Activated CD4-positive, CD25-positive, alpha-beta regulatory T cell treated with anti-CD3 and anti-CD28 coated beads, Interleukin-2, amount 50 U/mL, for 72 hours (primary cell): ENCODE data around the gene PHYKPL.

Experiments
- DNase-seq: peaks from one replicate; pipeline ENCODE4 v3.0.0; 2021

PHYKPL gene

GRCh38 chr5:178221853-178222252 lies 10.7 kb downstream of the PHYKPL start:
- no peak for DNase-seq

GRCh38 chr5:178221282-178221681 lies 11.3 kb downstream of the PHYKPL start:
- no peak for DNase-seq

DNA sequence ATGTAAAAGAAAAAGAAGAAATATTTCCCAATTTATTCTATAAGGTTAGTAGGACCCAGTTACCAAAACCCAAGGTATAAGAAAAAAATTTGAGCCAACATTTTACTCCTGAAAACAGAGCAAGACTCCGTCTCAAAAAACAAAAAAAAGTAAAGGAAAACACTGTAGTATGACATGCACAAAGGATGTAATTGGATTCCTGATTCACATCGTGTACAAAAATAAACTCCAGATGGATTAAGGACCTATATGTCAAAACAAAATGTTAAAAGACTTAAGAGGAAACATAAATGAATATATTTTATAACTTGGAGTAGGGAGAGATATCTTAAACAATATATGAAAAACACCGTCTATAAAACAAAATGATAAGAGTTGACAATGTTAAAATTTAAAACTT lies 13.8 kb downstream of the PHYKPL start:
- DNase-seq = no peak

- no peak for DNase-seq
Observed at GRCh38 chr5:178218237-178218776, 14.3 kb downstream of the PHYKPL start.

DNA sequence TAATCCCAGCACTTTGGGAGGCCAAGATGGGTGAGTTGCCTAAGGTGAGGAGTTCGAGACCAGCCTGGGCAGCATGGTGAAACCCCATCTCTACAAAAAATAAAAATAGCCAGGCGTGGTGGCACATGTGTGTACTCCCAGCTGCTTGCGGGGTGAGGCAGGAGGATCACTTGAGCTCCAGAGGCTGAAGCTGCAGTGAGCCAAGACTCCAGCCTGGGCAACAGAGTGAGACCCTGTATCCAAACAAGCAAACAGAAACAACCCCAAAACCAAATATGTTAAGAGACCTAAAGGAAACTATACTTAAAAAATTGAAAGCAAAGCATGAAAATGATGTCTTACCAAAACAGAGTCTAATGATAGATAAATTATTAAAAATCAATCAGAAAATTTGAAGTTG lies 15.8 kb downstream of the PHYKPL start:
- no peak for DNase-seq

GRCh38 chr5:178216088-178216534 lies 16.5 kb downstream of the PHYKPL start:
- no peak for DNase-seq

- no peak for DNase-seq
Observed at GRCh38 chr5:178215280-178216002, 17.2 kb downstream of the PHYKPL start.

GRCh38 chr5:178214160-178214803 lies 18.3 kb downstream of the PHYKPL start:
- DNase-seq = no peak

GRCh38 chr5:178213748-178214151 lies 18.9 kb downstream of the PHYKPL start:
- no peak for DNase-seq

- DNase-seq = no peak
Observed at GRCh38 chr5:178213003-178213461, 19.6 kb downstream of the PHYKPL start.

DNA sequence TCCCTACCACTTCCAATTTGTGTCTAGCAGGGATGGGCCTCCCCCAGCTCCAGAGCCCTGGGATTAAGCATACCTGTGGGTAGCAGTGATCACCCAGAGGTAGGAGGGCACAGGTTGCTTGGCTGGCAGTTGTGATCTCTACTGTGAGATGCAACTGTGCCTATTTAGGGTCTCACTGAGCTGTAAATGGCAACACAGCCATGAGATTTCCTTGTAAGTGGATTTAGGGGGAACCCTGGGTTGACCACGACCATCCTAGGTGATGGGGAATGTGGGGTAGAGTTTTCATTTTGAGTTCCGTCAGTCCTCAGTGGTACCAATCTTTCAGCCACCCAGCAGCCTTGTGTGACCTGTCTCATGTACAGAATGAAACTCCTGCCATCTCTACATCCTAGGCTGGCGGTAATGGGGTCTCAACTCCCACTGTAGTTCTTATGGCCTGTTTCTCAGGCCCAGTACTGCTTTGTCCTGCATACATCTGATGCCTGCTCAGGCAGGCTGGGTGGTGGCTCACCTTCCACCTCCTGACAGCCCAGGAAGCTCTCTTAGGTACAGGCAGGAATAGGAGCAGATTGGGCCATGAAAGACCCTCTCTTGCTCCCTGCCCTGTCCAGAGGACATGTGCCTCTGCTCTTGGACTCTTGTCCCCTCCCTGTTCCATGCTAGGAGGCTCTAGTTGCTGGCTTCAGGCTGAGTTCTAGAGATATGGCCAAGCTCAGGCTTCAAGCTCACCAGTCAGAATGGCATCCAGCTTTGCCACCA lies 20.2 kb downstream of the PHYKPL start:
- DNase-seq = no peak

DNA sequence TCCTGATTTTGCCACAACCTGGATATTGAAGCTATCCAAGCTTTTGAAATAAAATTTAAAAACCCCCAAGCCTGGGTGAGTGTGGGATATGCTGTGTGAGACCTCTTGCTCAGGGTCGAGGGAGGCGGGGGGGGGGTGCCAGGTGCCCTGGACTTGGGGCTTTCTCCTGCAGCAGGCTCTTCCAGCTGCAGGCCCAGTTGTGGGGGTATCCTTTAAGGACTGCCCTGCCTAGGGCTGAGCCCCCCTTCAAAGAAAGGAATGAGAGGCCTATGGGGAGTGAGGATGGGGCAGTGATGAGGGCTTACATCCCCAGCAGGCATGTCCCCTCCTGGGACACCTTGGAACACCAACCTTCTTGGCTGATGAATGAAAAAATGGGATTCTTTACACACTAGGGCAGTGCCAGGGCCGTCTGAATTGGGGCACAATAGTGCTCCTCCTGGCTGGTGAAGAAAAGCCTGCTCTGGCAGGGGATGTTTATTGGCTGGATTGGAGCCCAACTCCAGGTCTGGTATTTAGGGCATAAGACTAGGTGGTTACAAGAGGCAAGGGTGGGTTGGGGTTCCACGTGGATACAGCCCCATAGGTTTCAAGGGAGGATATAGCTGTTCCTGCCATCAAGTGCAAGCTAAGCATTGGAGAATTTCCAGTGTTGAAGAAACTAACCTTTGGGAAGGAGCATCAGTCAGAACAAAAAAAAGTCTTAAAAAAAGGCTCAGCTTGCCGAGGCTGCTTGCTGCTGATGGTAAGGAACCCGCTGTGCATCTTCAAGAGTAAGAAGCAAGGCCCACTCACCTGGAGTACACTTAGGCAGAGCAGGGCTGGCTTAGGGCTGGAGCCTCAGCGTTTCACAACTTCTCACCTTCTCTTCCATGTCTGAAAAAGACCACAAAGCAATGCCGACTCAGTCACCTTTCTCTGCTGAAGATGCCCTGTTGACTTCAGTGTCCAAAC lies 21.2 kb downstream of the PHYKPL start:
- no peak for DNase-seq

- no peak for DNase-seq
Observed at GRCh38 chr5:178210686-178211085, 21.9 kb downstream of the PHYKPL start.

DNA sequence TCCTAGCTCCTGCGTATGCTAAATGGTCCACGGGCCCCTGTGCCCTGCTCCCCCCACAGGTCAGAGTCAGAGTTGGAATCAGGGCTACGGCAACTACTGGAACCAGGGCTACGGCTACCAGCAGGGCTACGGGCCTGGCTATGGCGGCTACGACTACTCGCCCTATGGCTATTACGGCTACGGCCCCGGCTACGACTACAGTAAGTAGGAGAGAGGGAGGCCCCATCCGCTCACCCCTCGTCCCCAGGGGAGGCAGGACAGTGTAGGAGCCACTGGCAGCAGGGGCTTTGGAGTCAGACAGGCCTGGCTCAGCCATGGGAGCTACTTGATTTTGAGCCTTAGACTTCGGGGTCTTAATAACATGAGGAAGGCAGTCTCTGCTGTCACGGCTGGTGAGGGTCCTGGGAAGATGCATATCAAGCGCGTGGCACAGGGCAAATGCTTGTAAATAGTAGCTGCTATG lies 22.5 kb downstream of the PHYKPL start:
- DNase-seq = no peak

DNA sequence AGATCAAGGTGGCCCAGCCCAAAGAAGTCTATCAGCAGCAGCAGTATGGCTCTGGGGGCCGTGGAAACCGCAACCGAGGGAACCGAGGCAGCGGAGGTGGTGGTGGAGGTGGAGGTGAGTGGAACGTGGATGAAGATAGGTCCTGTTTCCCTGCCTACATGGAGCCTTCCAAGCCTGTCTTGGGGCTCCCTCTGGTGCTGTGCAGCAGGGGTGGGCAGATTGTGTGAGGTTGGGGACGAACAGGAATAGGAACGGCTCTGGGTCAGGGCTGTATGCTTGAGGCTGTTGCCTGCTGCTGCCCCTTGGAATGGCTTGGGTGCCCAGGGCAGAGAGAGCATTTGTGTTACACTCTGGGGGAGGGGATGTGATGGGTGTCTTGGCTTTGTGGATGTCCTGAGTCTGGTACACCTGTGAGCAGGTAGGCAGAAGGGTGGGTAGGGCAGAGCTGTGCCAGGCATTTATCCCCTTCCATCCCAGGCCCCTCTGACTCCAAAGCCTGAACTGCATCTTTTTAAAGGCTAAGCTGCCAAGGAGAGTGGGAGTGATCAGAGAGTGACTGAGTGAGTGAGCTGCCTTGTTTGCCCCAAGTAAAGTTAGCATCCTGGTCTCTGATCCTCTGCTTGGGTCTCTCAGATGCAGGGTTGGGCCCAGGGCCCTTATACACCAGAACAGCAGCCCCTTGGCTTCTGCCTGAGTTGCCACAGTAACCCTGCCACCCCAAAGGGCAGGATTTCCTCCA lies 23.1 kb downstream of the PHYKPL start:
- DNase-seq = no peak

GRCh38 chr5:178208540-178209227 lies 23.9 kb downstream of the PHYKPL start:
- peak; percentile 5 for DNase-seq

GRCh38 chr5:178207917-178208280 lies 24.7 kb downstream of the PHYKPL start:
- peak; percentile 19 for DNase-seq

DNA sequence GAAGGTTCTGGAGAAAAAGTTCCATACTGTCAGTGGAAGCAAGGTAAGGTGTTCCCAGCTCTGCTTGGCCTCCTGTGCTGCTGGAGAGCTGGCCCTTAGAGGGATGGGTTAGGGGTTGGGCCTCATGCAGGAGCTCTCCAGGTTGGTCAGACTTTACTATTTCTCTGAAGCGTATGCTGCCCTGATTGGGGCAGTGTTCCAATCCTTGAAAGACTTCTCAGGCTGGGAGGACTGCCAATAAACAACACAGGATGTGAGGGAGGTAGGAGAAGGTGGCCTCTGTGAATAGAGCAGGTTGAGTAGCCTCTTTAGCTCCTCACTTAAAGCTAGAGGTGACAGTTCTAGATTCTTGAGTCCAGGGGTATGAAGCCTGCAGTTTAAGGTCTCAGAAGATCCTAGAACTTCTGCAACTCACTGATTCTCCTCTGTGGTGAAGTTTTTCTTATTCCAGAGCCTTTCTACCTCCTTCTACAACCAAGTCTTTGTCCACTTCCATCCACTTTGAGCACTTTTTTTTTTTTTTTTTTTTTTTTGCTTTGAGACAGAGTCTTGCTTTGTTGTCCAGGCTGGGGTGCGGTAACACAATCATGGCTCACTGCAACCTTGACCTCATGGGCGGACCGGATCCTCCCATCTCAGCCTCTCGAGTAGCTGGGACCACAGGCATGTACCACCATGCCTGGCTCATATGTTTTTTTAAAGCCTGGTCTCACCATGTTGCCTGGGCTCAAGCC lies 25.3 kb downstream of the PHYKPL start:
- DNase-seq = peak; percentile 19

GRCh38 chr5:178206166-178207101 lies 26.2 kb downstream of the PHYKPL start:
- peak; percentile 14 for DNase-seq
